GM12878 (cell line): ENCODE measurements around the gene CDKN2B-AS1. TPM values are rescaled to one million over a fixed set of nuclear protein-coding genes. Genes with fewer than 3 reads are reported as not detected.
A peak's percentile ranks its signal among the peaks of the same experiment; 100 is the strongest.

Source experiments
- ATAC-seq: fragments of 200-7000 bp; cut with Tn5 transposase; 3 replicates; pipeline ENCODE4 v1.9.1; 2020; ENCODE audit warnings: mild to moderate bottlenecking, moderate library complexity
- BruUV-seq: library from RNA; stranded (reverse); fragments of 400-500 nt; replicated peaks from 2 replicates; lab custom pipeline; 2021; lab: Mats Ljungman, UMichigan
- CTCF ChIA-PET: fragments of 300-600 bp; sonication (Branson Sonifier 250); formaldehyde crosslinking; extraction: SDS; loops from one replicate; lab custom pipeline; 2021; ENCODE audit warnings: inconsistent platforms; lab: Yijun Ruan, JAX
- POLR2A ChIA-PET: fragments of 350-600 bp; formaldehyde crosslinking; extraction: SDS; loops from one replicate; lab custom pipeline; 2021; ENCODE audit warnings: inconsistent platforms; lab: Charles Lee
- RAD21 ChIA-PET: fragments of 300-600 bp; sonication (Branson Sonifier 250); formaldehyde crosslinking; loops from one replicate; lab custom pipeline; 2023; ENCODE audit warnings: antibody characterized with exemption; ENCODE audit not compliant: unreplicated experiment; lab: Charles Lee
- SMC1A ChIA-PET: fragments of 300-600 bp; sonication (Branson Sonifier 250); formaldehyde crosslinking; loops from one replicate; lab custom pipeline; 2023; ENCODE audit not compliant: unreplicated experiment, uncharacterized antibody; lab: Charles Lee
- DNase-seq: peaks from one replicate; pipeline ENCODE4 v3.0.0-alpha.2; 2011; ENCODE audit warnings: low read depth, low spot score
- FAIRE-seq: peaks from 3 replicates; lab custom pipeline; 2011; peaks lifted over from hg19 to GRCh38; lab: Jason Lieb, UNC
- H2AFZ ChIP-seq: 2 replicates; pipeline ENCODE4 v1.6.0; 2011; ENCODE audit warnings: low read depth, low read length, control low read depth; ENCODE audit not compliant: control insufficient read depth
- H3K27ac ChIP-seq: 2 replicates; pipeline ENCODE4 v1.5.1; 2011; ENCODE audit warnings: control low read depth; ENCODE audit not compliant: control insufficient read depth, insufficient read depth
- H3K27me3 ChIP-seq, 2 experiments: replicated peaks in 1 of 2; 2 replicates each; pipeline versions ENCODE4 v1.6.0 to v1.6.1; 2011; ENCODE audit warnings: low read length in 1 of 2; ENCODE audit not compliant: control insufficient read depth in 2 of 2, insufficient read depth in 2 of 2
- H3K36me3 ChIP-seq, 2 experiments: 2 replicates each; pipeline ENCODE4 v1.5.1; 2011; ENCODE audit warnings: low read length in 1 of 2; ENCODE audit not compliant: control insufficient read depth in 2 of 2, insufficient read depth in 2 of 2
- H3K4me1 ChIP-seq: 2 replicates; pipeline ENCODE4 v1.6.1; 2011; ENCODE audit warnings: mild to moderate bottlenecking, low read length, moderate library complexity, mixed read lengths; ENCODE audit not compliant: control insufficient read depth, insufficient read depth
- H3K4me2 ChIP-seq: 2 replicates; pipeline ENCODE4 v1.6.0; 2011; ENCODE audit warnings: control low read depth; ENCODE audit not compliant: control insufficient read depth, insufficient read depth
- H3K4me3 ChIP-seq: fragments of 200-600 bp; sonication (generic); 2 replicates; pipeline ENCODE4 v1.5.1; 2016
- H3K79me2 ChIP-seq: 2 replicates; pipeline ENCODE4 v1.6.0; 2011; ENCODE audit warnings: low read length; ENCODE audit not compliant: control insufficient read depth, insufficient read depth
- H3K9ac ChIP-seq: 2 replicates; pipeline ENCODE4 v1.8.0; 2011; ENCODE audit warnings: low read length, control low read depth, mixed read lengths; ENCODE audit not compliant: control insufficient read depth, insufficient read depth
- H3K9me3 ChIP-seq: replicated peaks from 3 replicates; pipeline ENCODE4 v1.5.1; 2011; ENCODE audit warnings: mild to moderate bottlenecking, low read length; ENCODE audit not compliant: control insufficient read depth, insufficient read depth
- H4K20me1 ChIP-seq: 2 replicates; pipeline ENCODE4 v1.6.0; 2011; ENCODE audit not compliant: control insufficient read depth, insufficient read depth
- CBFB ChIP-seq: IDR thresholded peaks from 2 replicates; pipeline ENCODE4 v1.6.1; 2016; ENCODE audit warnings: antibody characterized with exemption, low read depth
- CEBPB ChIP-seq, 2 experiments: fragments of 150-350 bp in 1 of 2; IDR thresholded peaks; 2 replicates each; pipeline ENCODE4 v1.6.1; 2012 to 2014; ENCODE audit warnings: low read depth in 2 of 2, low read length in 2 of 2, borderline replicate concordance in 1 of 2, inconsistent platforms in 1 of 2
- CHD2 ChIP-seq: IDR thresholded peaks from 2 replicates; pipeline ENCODE4 v1.6.1; 2011; ENCODE audit warnings: low read depth, low read length, improper control_type of control experiment, borderline replicate concordance
- EED ChIP-seq: sonication (generic); IDR thresholded peaks from 2 replicates; pipeline ENCODE4 v1.6.1; 2016; ENCODE audit warnings: antibody characterized with exemption, low read depth
- EZH2 ChIP-seq: IDR thresholded peaks from 2 replicates; pipeline ENCODE4 v1.6.1; 2012; ENCODE audit warnings: low read depth, mild to moderate bottlenecking, control low read depth, inconsistent platforms, low read length, borderline replicate concordance; ENCODE audit not compliant: control insufficient read depth
- IKZF1 ChIP-seq: fragments of 450-650 bp; conservative IDR thresholded peaks from 2 replicates; pipeline ENCODE4 v1.6.1; 2017; ENCODE audit warnings: antibody characterized with exemption, mild to moderate bottlenecking
- NR2F1 ChIP-seq: fragments of 450-650 bp; conservative IDR thresholded peaks from 2 replicates; pipeline ENCODE4 v1.6.1; 2017; ENCODE audit warnings: mild to moderate bottlenecking
- PAX5 ChIP-seq: IDR thresholded peaks from 2 replicates; pipeline ENCODE4 v1.6.1; 2011; ENCODE audit warnings: low read depth, low read length, borderline replicate concordance
- POLR2AphosphoS2 ChIP-seq: IDR thresholded peaks from 2 replicates; pipeline ENCODE4 v1.6.1; 2011; ENCODE audit warnings: low read depth, mild to moderate bottlenecking, low read length, improper control_type of control experiment, moderate library complexity
- RBBP5 ChIP-seq: fragments of 200-600 bp; sonication (generic); conservative IDR thresholded peaks from 2 replicates; pipeline ENCODE4 v1.6.1; 2016
- RUNX3 ChIP-seq: IDR thresholded peaks from 2 replicates; pipeline ENCODE4 v1.6.1; 2012; ENCODE audit warnings: low read length, inconsistent platforms
- SUZ12 ChIP-seq: fragments of 200-600 bp; sonication (generic); IDR thresholded peaks from one replicate; pipeline ENCODE4 v1.6.1; 2018; ENCODE audit warnings: antibody characterized with exemption, mild to moderate bottlenecking; ENCODE audit not compliant: unreplicated experiment
- TCF7 ChIP-seq: IDR thresholded peaks from 2 replicates; pipeline ENCODE4 v1.6.1; 2014; ENCODE audit warnings: antibody characterized with exemption, borderline replicate concordance
- ZNF217 ChIP-seq: fragments of 450-650 bp; IDR thresholded peaks from 2 replicates; pipeline ENCODE4 v1.6.1; 2017; ENCODE audit warnings: antibody characterized with exemption, mild to moderate bottlenecking
- WGBS: methylation state at CpG from one replicate; pipeline ENCODE4 v1.1.6; 2016; ENCODE audit warnings: low lambda C conversion rate; ENCODE audit not compliant: insufficient replicate concordance, insufficient coverage; ENCODE audit errors: missing lambda C conversion rate; 5-methylcytosine and 5-hydroxymethylcytosine counted together
- in situ Hi-C: fragments of 300-500 bp; cut with MboI; formaldehyde crosslinking; loops from 9 replicates; pipeline ENCODE4 v1.14.3; 2018; ENCODE audit warnings: mixed read lengths
- intact Hi-C: fragments of 100-400 bp; cut with micrococcal nuclease; formaldehyde crosslinking; loops from one replicate; pipeline ENCODE4 v1.14.2; 2022; ENCODE audit not compliant: unreplicated experiment
- polyA plus RNA-seq, 11 experiments: library from polyadenylated mRNA; depleted of rRNA in 4 of 11; unstranded in 6 of 11; stranded (reverse) in 5 of 11; fragments of >200 nt; fragmentation: Nextera tagmentation in 4 of 11; fragmentation: Illumina TruSeq in 1 of 11; extraction: Ambion mirVana in 4 of 11; extraction: Trizol in 1 of 11; gene quantifications; 1 replicate in 1 of 11; 2 replicates in 10 of 11; pipeline versions ENCODE4 v1.2.1 to v1.2.3, GENCODE V29; 2011 to 2016; ENCODE audit warnings: inconsistent platforms in 2 of 11, missing spikeins in 2 of 11, low read depth in 1 of 11
- total RNA-seq, 4 experiments: library from RNA; depleted of rRNA in 3 of 4; stranded (reverse); fragments of >200 nt in 3 of 4; fragmentation: Illumina TruSeq in 1 of 4; extraction: Trizol in 1 of 4; gene quantifications; 2 replicates each; pipeline versions ENCODE4 v1.2.1 to v1.2.3, GENCODE V29; 2013 to 2021
- TF ChIP-seq, protein P1 (sequence below), 3 experiments: IDR thresholded peaks in 2 of 3; conservative IDR thresholded peaks in 1 of 3; 2 replicates each; pipeline ENCODE4 v1.5.1; 2011; ENCODE audit warnings: low read depth in 3 of 3, low read length in 3 of 3, mild to moderate bottlenecking in 3 of 3, control low read depth in 2 of 3, moderate library complexity in 2 of 3, inconsistent platforms in 1 of 3, mixed read lengths in 1 of 3; ENCODE audit not compliant: control insufficient read depth in 2 of 3, insufficient read depth in 1 of 3; ENCODE audit errors: extremely low read depth in 1 of 3
- TF ChIP-seq, protein P2 (sequence below): IDR thresholded peaks from 2 replicates; pipeline ENCODE4 v1.6.1; 2011; ENCODE audit warnings: low read depth, mild to moderate bottlenecking, low read length, moderate library complexity, borderline replicate concordance; ENCODE audit errors: extremely low read depth

Gene CDKN2B-AS1
- total and polyA plus RNA-seq, 10 of the 15 experiments (the other 5 are each of a cell fraction or from before 2014, with no cell fraction given), result 0.22 to 2.2 (median 1.0) TPM; not detected in 1

GRCh38 chr9:21995666-21996398 lies 1.2 kb downstream of the CDKN2B-AS1 start:
- H2AFZ ChIP-seq, result peak overlapping the region; percentile 93
- DNase-seq (no peak), ATAC-seq (peak; percentile 29), FAIRE-seq (no peak)
- peak overlapping the region; percentile 69 for H3K9ac ChIP-seq
- no peak for TF ChIP-seq PAX5
- peak; percentile 27 for TF ChIP-seq RUNX3
- TF ChIP-seq POLR2AphosphoS2, result no peak
- TF ChIP-seq IKZF1, result peak; percentile 60
- TF ChIP-seq SUZ12, result peak; percentile 54
- TF ChIP-seq RBBP5, result no peak
- TF ChIP-seq CEBPB (IDR thresholded peaks at IDR 0.05; ENCODE audit: borderline replicate concordance in 1 of 2, low read depth in 2 of 2, low read length in 2 of 2), result no peak
- no peak for TF ChIP-seq TCF7
- TF ChIP-seq EZH2, result no peak
- peak; percentile 37; the same call in 1 of the 2 replicates for TF ChIP-seq EED
- TF ChIP-seq, protein P1, sequence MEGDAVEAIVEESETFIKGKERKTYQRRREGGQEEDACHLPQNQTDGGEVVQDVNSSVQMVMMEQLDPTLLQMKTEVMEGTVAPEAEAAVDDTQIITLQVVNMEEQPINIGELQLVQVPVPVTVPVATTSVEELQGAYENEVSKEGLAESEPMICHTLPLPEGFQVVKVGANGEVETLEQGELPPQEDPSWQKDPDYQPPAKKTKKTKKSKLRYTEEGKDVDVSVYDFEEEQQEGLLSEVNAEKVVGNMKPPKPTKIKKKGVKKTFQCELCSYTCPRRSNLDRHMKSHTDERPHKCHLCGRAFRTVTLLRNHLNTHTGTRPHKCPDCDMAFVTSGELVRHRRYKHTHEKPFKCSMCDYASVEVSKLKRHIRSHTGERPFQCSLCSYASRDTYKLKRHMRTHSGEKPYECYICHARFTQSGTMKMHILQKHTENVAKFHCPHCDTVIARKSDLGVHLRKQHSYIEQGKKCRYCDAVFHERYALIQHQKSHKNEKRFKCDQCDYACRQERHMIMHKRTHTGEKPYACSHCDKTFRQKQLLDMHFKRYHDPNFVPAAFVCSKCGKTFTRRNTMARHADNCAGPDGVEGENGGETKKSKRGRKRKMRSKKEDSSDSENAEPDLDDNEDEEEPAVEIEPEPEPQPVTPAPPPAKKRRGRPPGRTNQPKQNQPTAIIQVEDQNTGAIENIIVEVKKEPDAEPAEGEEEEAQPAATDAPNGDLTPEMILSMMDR (IDR thresholded peaks at IDR 0.05 in 2 of 3, conservative IDR thresholded peaks at IDR 0.05 in 1 of 3; ENCODE audit: control insufficient read depth in 2 of 3, extremely low read depth in 1 of 3, insufficient read depth in 1 of 3, low read depth in 3 of 3, low read length in 3 of 3), result peak in 2 of 3 experiments; percentile 12 to 30; a peak in 4 of 6 replicates
- TF ChIP-seq CHD2, result no peak
- 0 out of 2 replicates have a peak, but pooled peaks have one; percentile 16 for TF ChIP-seq CBFB
- peak; percentile 48; the same call in 1 of the 2 replicates for TF ChIP-seq ZNF217
- peak; percentile 50 for TF ChIP-seq NR2F1
- TF ChIP-seq, protein P2, sequence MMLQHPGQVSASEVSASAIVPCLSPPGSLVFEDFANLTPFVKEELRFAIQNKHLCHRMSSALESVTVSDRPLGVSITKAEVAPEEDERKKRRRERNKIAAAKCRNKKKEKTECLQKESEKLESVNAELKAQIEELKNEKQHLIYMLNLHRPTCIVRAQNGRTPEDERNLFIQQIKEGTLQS, result no peak
- peak overlapping the region; percentile 89 for H3K4me3 ChIP-seq
- no peaks in the 10 kb centered on the region for H3K27me3 ChIP-seq
- 23% methylated on average over 54 of the region's 54 CpGs for WGBS
- peak overlapping the region; percentile 96 for H3K4me2 ChIP-seq
- ChIA-PET POLR2A (no interaction called here), SMC1A (interaction anchor here (3.8 kb wide), 1 partner anchor 13 kb away, joined by 16 read pairs; the partner anchor contains the start of gene CDKN2B), RAD21 (interaction anchor here (1.4 to 1.9 kb wide), 3 partner anchors 9 to 183 kb away, joined by 3 to 6 read pairs (median 4); partner anchors contain the start of gene CDKN2B), CTCF (interaction anchor here (0.6 to 7.9 kb wide), 5 partner anchors 12 to 1111 kb away, joined by 3 to 54 read pairs (median 4); partner anchors contain the start of gene CDKN2B)
- in situ Hi-C loops (no loop called here), intact Hi-C loops (no loop called here)
- no peaks in the 10 kb centered on the region for H3K9me3 ChIP-seq
- peaks cover 4% of the 10 kb centered on the region; the same call in 1 of the 2 replicates for H3K4me1 ChIP-seq
- H4K20me1 ChIP-seq, result no peaks in the 10 kb centered on the region
- peaks cover 29% of the 10 kb centered on the region for H3K79me2 ChIP-seq
- H3K36me3 ChIP-seq, result no peaks in the 10 kb centered on the region
- H3K27ac ChIP-seq, result peak overlapping the region; percentile 91; the same call in 1 of the 2 replicates
- no TSS peak for BruUV-seq
